Measurements from ENCODE around the gene IL19. TPM values are rescaled to one million over a fixed set of nuclear protein-coding genes. Genes with fewer than 3 reads are reported as not detected.

IL19 gene
- total RNA-seq, 4 donors from 2014 or later, result not detected

GRCh38 chr1:206842854-206843253 lies 72.3 kb downstream of the IL19 start:
- no peaks in the 10 kb centered on the region for H3K36me3 ChIP-seq
- no peak overlapping the region for H3K27ac ChIP-seq (replicated peaks in 1 of 4)
- no peaks in the 10 kb centered on the region for H3K4me1 ChIP-seq
- H3K27me3 ChIP-seq, result no peaks in the 10 kb centered on the region
- DNase-seq (ENCODE audit: extremely low spot score), result no peak
- intact Hi-C loops (cut with DNase I), result no loop called here
- H3K4me3 ChIP-seq, result no peak overlapping the region
- no peaks in the 10 kb centered on the region for H3K9me3 ChIP-seq
- TF ChIP-seq EP300 (IDR thresholded peaks at IDR 0.05) (no peak), CTCF (IDR thresholded peaks at IDR 0.05) (no peak), POLR2A (IDR thresholded peaks at IDR 0.05; ENCODE audit: low read depth) (no peak), POLR2AphosphoS5 (IDR thresholded peaks at IDR 0.05) (no peak)

- Histone ChIP-seq H3K36me3 (no peaks in the 10 kb centered on the region), H3K27me3 (no peaks in the 10 kb centered on the region), H3K4me3 (no peak overlapping the region), H3K9me3 (no peaks in the 10 kb centered on the region), H3K4me1 (no peaks in the 10 kb centered on the region), H3K27ac (replicated peaks in 1 of 4) (no peak overlapping the region)
- intact Hi-C loops (cut with DNase I), result no loop called here
- no peak for TF ChIP-seq POLR2A (IDR thresholded peaks at IDR 0.05; ENCODE audit: low read depth)
- TF ChIP-seq POLR2AphosphoS5 (IDR thresholded peaks at IDR 0.05), result no peak
- TF ChIP-seq EP300 (IDR thresholded peaks at IDR 0.05), result no peak
- no peak for TF ChIP-seq CTCF (IDR thresholded peaks at IDR 0.05)
- no peak for DNase-seq (ENCODE audit: extremely low spot score)
- WGBS, result 93% methylated on average over 4 of the region's 4 CpGs
Observed at GRCh38 chr1:206843626-206844025, 73.1 kb downstream of the IL19 start.

- Histone ChIP-seq H3K36me3 (no peaks in the 10 kb centered on the region), H3K9me3 (no peaks in the 10 kb centered on the region), H3K27me3 (no peaks in the 10 kb centered on the region), H3K27ac (replicated peaks in 1 of 4) (no peak overlapping the region), H3K4me3 (no peak overlapping the region), H3K4me1 (no peaks in the 10 kb centered on the region)
- DNase-seq (ENCODE audit: extremely low spot score), result no peak
- TF ChIP-seq POLR2A (IDR thresholded peaks at IDR 0.05; ENCODE audit: low read depth) (no peak), POLR2AphosphoS5 (IDR thresholded peaks at IDR 0.05) (no peak), EP300 (IDR thresholded peaks at IDR 0.05) (no peak), CTCF (IDR thresholded peaks at IDR 0.05) (no peak)
- intact Hi-C loops (cut with DNase I), result no loop called here
Observed at GRCh38 chr1:206846487-206846886, 75.9 kb downstream of the IL19 start.

- DNase-seq (ENCODE audit: extremely low spot score), result no peak
- Histone ChIP-seq H3K9me3 (peaks cover 0 to 6% (median under 1%) of the 10 kb centered on the region in 4 donors), H3K4me1 (no peaks in the 10 kb centered on the region), H3K4me3 (no peak overlapping the region), H3K36me3 (no peaks in the 10 kb centered on the region), H3K27me3 (no peaks in the 10 kb centered on the region), H3K27ac (replicated peaks in 1 of 4) (no peak overlapping the region)
- intact Hi-C loops (cut with DNase I), result no loop called here
- 88% methylated on average over 3 of the region's 3 CpGs for WGBS
- no peak for TF ChIP-seq CTCF (IDR thresholded peaks at IDR 0.05)
- no peak for TF ChIP-seq POLR2AphosphoS5 (IDR thresholded peaks at IDR 0.05)
- no peak for TF ChIP-seq EP300 (IDR thresholded peaks at IDR 0.05)
- no peak for TF ChIP-seq POLR2A (IDR thresholded peaks at IDR 0.05; ENCODE audit: low read depth)
Observed at GRCh38 chr1:206847337-206847834, 76.8 kb downstream of the IL19 start.

DNA sequence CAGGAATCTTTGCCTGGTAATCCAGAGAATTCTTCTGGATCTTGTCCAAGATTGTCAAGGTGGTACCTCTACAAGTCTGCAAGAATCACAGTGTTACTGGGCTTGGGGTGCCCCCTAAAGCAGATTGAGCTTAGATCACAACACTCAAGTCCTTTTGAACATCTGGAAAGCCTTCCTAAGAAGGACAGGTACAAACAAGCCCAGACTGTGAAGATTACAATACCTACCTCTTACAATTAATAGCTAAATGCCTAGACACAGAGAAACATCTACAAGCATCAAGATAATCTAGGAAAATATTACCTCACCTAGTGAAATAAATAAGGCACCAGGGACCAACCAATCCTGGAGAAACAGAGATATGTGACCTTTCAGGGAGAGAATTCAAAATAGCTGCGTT lies 77.4 kb downstream of the IL19 start:
- peaks cover 0 to 12% (median 4%) of the 10 kb centered on the region in 4 donors for H3K9me3 ChIP-seq
- H3K27me3 ChIP-seq, result no peaks in the 10 kb centered on the region
- no peaks in the 10 kb centered on the region for H3K4me1 ChIP-seq
- H3K27ac ChIP-seq (replicated peaks in 1 of 4), result no peak overlapping the region
- no peak for DNase-seq (ENCODE audit: extremely low spot score)
- no peaks in the 10 kb centered on the region for H3K36me3 ChIP-seq
- 93% methylated on average over 1 of the region's 1 CpG for WGBS
- intact Hi-C loops (cut with DNase I), result no loop called here
- H3K4me3 ChIP-seq, result no peak overlapping the region
- no peak for TF ChIP-seq EP300 (IDR thresholded peaks at IDR 0.05)
- TF ChIP-seq POLR2AphosphoS5 (IDR thresholded peaks at IDR 0.05), result no peak
- no peak for TF ChIP-seq POLR2A (IDR thresholded peaks at IDR 0.05; ENCODE audit: low read depth)
- TF ChIP-seq CTCF (IDR thresholded peaks at IDR 0.05), result no peak

All from esophagus muscularis mucosa (tissue), 4 donors.